ENCODE measurements around the gene PCDHGA11.
"Not testable (repeated sequence)": the region's sequence is repeated elsewhere in the genome, so short reads cannot be mapped to it uniquely, and the experiment has no call there.

Gene PCDHGA11

DNA sequence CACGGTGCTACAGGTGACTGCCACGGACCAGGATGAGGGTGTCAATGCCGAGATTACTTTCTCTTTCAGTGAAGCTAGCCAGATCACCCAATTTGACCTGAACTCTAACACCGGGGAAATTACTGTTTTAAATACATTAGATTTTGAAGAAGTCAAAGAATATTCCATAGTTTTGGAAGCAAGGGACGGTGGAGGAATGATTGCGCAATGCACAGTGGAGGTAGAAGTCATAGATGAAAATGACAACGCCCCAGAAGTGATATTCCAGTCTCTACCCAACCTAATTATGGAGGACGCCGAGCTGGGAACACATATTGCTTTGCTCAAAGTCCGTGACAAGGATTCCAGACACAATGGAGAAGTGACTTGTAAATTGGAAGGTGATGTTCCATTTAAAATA, 32.2 kb upstream of the PCDHGA11 start:
- H3K27me3 ChIP-seq (ENCODE audit: low read depth, low read length) = no peaks in the 10 kb centered on the region
- no peak overlapping the region for H3K27ac ChIP-seq (ENCODE audit: low read length)
- peak overlapping the region; percentile 38 to 73 for H3K4me3 ChIP-seq (ENCODE audit: low read depth in 1 of 2, low read length in 2 of 2)
- no peaks in the 10 kb centered on the region for H3K4me1 ChIP-seq (ENCODE audit: control insufficient read depth in 1 of 2, insufficient read depth in 2 of 2, low read length in 2 of 2)
- peaks cover 0 to 7% of the 10 kb centered on the region in 2 donors for H3K36me3 ChIP-seq (ENCODE audit: control insufficient read depth in 1 of 2, insufficient read depth in 2 of 2, low read length in 2 of 2)
- peaks cover 72 to 94% of the 10 kb centered on the region in 2 donors for H3K9me3 ChIP-seq (ENCODE audit: control insufficient read depth in 1 of 2, low read length in 2 of 2)

- H3K27ac ChIP-seq (ENCODE audit: low read length) = no peak overlapping the region
- H3K27me3 ChIP-seq (ENCODE audit: low read depth, low read length) = no peaks in the 10 kb centered on the region
- peaks cover 0 to 7% of the 10 kb centered on the region in 2 donors for H3K36me3 ChIP-seq (ENCODE audit: control insufficient read depth in 1 of 2, insufficient read depth in 2 of 2, low read length in 2 of 2)
- no peaks in the 10 kb centered on the region for H3K4me1 ChIP-seq (ENCODE audit: control insufficient read depth in 1 of 2, insufficient read depth in 2 of 2, low read length in 2 of 2)
- H3K9me3 ChIP-seq (ENCODE audit: control insufficient read depth in 1 of 2, low read length in 2 of 2) = peaks cover 75 to 95% of the 10 kb centered on the region in 2 donors
- peak overlapping the region in 1 of 2 donors; percentile 73 for H3K4me3 ChIP-seq (ENCODE audit: low read depth in 1 of 2, low read length in 2 of 2)
These were observed 31.5 kb upstream of the PCDHGA11 start for GRCh38 chr5:141389153-141390042.

- Histone ChIP-seq H3K36me3 (ENCODE audit: control insufficient read depth in 1 of 2, insufficient read depth in 2 of 2, low read length in 2 of 2) (peaks cover 0 to 4% of the 10 kb centered on the region in 2 donors), H3K27ac (ENCODE audit: low read length) (no peak within 1 kb of the TSS), H3K4me3 (ENCODE audit: low read depth in 1 of 2, low read length in 2 of 2) (peak within 1 kb of the TSS in 1 of 2 donors; percentile 73), H3K4me1 (ENCODE audit: control insufficient read depth in 1 of 2, insufficient read depth in 2 of 2, low read length in 2 of 2) (no peaks in the 10 kb centered on the region), H3K27me3 (ENCODE audit: low read depth, low read length) (no peaks in the 10 kb centered on the region), H3K9me3 (ENCODE audit: control insufficient read depth in 1 of 2, low read length in 2 of 2) (peaks cover 59 to 82% of the 10 kb centered on the region in 2 donors)
These were observed 28.2 kb upstream of the PCDHGA11 start, which contains the start of gene PCDHGA8 for GRCh38 chr5:141392429-141393198. Gene PCDHGA8, plus strand, starts transcription at chr5:141392633. Its CDS starts 181 bp downstream, at chr5:141392814.

DNA sequence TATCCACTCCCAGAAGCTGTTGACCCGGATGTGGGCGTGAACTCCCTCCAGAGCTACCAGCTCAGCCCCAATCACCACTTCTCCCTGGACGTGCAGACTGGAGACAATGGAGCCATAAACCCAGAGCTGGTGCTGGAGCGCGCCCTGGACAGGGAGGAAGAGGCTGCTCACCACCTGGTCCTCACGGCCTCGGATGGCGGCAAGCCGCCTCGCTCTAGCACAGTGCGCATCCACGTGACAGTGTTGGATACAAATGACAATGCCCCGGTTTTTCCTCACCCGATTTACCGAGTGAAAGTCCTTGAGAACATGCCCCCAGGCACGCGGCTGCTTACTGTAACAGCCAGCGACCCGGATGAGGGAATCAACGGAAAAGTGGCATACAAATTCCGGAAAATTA, 27.6 kb upstream of the PCDHGA11 start:
- H3K9me3 ChIP-seq (ENCODE audit: control insufficient read depth in 1 of 2, low read length in 2 of 2) = peaks cover 57 to 82% of the 10 kb centered on the region in 2 donors
- H3K4me3 ChIP-seq (ENCODE audit: low read depth in 1 of 2, low read length in 2 of 2) = peak overlapping the region in 1 of 2 donors; percentile 73
- H3K36me3 ChIP-seq (ENCODE audit: control insufficient read depth in 1 of 2, insufficient read depth in 2 of 2, low read length in 2 of 2) = peaks cover 0 to 4% of the 10 kb centered on the region in 2 donors
- H3K27ac ChIP-seq (ENCODE audit: low read length) = no peak overlapping the region
- no peaks in the 10 kb centered on the region for H3K4me1 ChIP-seq (ENCODE audit: control insufficient read depth in 1 of 2, insufficient read depth in 2 of 2, low read length in 2 of 2)
- no peaks in the 10 kb centered on the region for H3K27me3 ChIP-seq (ENCODE audit: low read depth, low read length)

DNA sequence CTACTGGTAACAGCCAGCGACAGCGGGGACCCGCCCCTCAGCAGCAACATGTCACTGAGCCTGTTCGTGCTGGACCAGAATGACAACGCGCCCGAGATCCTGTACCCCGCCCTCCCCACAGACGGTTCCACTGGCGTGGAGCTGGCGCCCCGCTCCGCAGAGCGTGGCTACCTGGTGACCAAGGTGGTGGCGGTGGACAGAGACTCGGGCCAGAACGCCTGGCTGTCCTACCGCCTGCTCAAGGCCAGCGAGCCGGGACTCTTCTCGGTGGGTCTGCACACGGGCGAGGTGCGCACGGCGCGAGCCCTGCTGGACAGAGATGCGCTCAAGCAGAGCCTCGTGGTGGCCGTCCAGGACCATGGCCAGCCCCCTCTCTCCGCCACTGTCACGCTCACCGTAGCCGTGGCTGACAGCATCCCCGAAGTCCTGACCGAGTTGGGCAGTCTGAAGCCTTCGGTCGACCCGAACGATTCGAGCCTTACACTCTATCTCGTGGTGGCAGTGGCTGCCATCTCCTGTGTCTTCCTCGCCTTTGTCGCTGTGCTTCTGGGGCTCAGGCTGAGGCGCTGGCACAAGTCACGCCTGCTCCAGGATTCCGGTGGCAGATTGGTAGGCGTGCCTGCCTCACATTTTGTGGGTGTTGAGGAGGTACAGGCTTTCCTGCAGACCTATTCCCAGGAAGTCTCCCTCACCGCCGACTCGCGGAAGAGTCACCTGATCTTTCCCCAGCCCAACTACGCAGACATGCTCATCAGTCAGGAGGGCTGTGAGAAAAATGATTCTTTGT, 26.3 kb upstream of the PCDHGA11 start:
- H3K27me3 ChIP-seq (ENCODE audit: low read depth, low read length); H3K4me1 ChIP-seq (ENCODE audit: control insufficient read depth in 1 of 2, insufficient read depth in 2 of 2, low read length in 2 of 2); H3K27ac ChIP-seq (ENCODE audit: low read length); H3K36me3 ChIP-seq (ENCODE audit: control insufficient read depth in 1 of 2, insufficient read depth in 2 of 2, low read length in 2 of 2): not testable (repeated sequence)
- Histone ChIP-seq H3K9me3 (ENCODE audit: control insufficient read depth in 1 of 2, low read length in 2 of 2) (peaks cover 60 to 82% of the 10 kb centered on the region in 2 donors), H3K4me3 (ENCODE audit: low read depth in 1 of 2, low read length in 2 of 2) (peak overlapping the region in 1 of 2 donors; percentile 73)

- Histone ChIP-seq H3K4me3 (ENCODE audit: low read depth in 1 of 2, low read length in 2 of 2) (peak within 1 kb of the TSS; percentile 33 to 54), H3K9me3 (ENCODE audit: control insufficient read depth in 1 of 2, low read length in 2 of 2) (peaks cover 47 to 77% of the 10 kb centered on the region in 2 donors)
- H3K27me3 ChIP-seq (ENCODE audit: low read depth, low read length); H3K36me3 ChIP-seq (ENCODE audit: control insufficient read depth in 1 of 2, insufficient read depth in 2 of 2, low read length in 2 of 2); H3K4me1 ChIP-seq (ENCODE audit: control insufficient read depth in 1 of 2, insufficient read depth in 2 of 2, low read length in 2 of 2); H3K27ac ChIP-seq (ENCODE audit: low read length): not testable (repeated sequence)
These were observed 22.9 kb upstream of the PCDHGA11 start, which contains the start of gene PCDHGB5 for GRCh38 chr5:141397756-141398551. Gene PCDHGB5, plus strand, starts transcription at chr5:141397947. Its CDS starts 181 bp downstream, at chr5:141398128.

- Histone ChIP-seq H3K27me3 (ENCODE audit: low read depth, low read length) (no peaks in the 10 kb centered on the region), H3K4me1 (ENCODE audit: control insufficient read depth in 1 of 2, insufficient read depth in 2 of 2, low read length in 2 of 2) (peaks cover 0 to 4% of the 10 kb centered on the region in 2 donors), H3K27ac (ENCODE audit: low read length) (no peak overlapping the region), H3K36me3 (ENCODE audit: control insufficient read depth in 1 of 2, insufficient read depth in 2 of 2, low read length in 2 of 2) (peaks cover 0 to 4% of the 10 kb centered on the region in 2 donors), H3K4me3 (ENCODE audit: low read depth in 1 of 2, low read length in 2 of 2) (peak overlapping the region; percentile 33 to 54), H3K9me3 (ENCODE audit: control insufficient read depth in 1 of 2, low read length in 2 of 2) (peaks cover 46 to 77% of the 10 kb centered on the region in 2 donors)
These were observed 22.2 kb upstream of the PCDHGA11 start for GRCh38 chr5:141398608-141399007.

- Histone ChIP-seq H3K9me3 (ENCODE audit: control insufficient read depth in 1 of 2, low read length in 2 of 2) (peaks cover 51 to 77% of the 10 kb centered on the region in 2 donors), H3K4me3 (ENCODE audit: low read depth in 1 of 2, low read length in 2 of 2) (peak overlapping the region in 1 of 2 donors; percentile 54), H3K4me1 (ENCODE audit: control insufficient read depth in 1 of 2, insufficient read depth in 2 of 2, low read length in 2 of 2) (peaks cover 0 to 4% of the 10 kb centered on the region in 2 donors), H3K36me3 (ENCODE audit: control insufficient read depth in 1 of 2, insufficient read depth in 2 of 2, low read length in 2 of 2) (peaks cover 0 to 8% of the 10 kb centered on the region in 2 donors), H3K27me3 (ENCODE audit: low read depth, low read length) (no peaks in the 10 kb centered on the region), H3K27ac (ENCODE audit: low read length) (no peak overlapping the region)
These were observed 21.1 kb upstream of the PCDHGA11 start for GRCh38 chr5:141399555-141400258.

DNA sequence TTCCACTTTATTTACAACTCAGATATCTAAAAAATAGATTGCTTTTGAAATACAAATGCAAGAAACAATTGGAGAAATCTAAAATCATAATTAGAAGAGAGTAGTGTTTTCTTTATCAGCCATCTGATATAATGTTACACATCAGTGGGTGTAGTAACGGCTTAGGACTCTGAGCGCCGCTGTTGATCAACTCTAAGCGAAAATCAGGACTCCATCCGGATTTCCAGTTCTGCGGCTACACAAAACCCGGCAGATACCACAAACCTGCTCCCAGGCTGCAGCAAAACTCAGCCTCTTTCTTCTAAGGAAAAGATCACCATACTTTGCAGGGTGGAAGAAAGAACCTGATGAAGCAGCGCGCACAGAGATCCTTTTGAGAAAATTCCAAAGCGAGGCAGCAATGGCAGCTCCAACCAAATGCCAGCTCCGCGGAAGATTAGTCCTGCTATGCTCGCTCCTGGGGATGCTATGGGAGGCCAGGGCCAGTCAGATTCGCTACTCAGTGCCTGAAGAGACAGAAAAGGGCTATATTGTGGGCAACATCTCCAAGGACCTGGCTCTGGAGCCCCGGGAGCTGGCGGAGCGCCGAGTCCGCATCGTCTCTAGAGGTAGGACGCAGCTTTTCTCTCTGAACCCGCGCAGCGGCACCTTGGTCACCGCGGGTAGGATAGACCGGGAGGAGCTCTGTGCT, 18.2 kb upstream of the PCDHGA11 start, which contains the start of gene PCDHGA9:
Gene PCDHGA9, plus strand, starts transcription at position 226 of the 691 bp plus-strand sequence. Its CDS starts 175 bp downstream, at position 401.
- H3K9me3 ChIP-seq (ENCODE audit: control insufficient read depth in 1 of 2, low read length in 2 of 2) = peaks cover 55 to 76% of the 10 kb centered on the region in 2 donors

More for the DNA sequence above, 18.2 kb upstream of the PCDHGA11 start, which contains the start of gene PCDHGA9:
- Histone ChIP-seq H3K4me1 (ENCODE audit: control insufficient read depth in 1 of 2, insufficient read depth in 2 of 2, low read length in 2 of 2) (peaks cover 0 to 4% of the 10 kb centered on the region in 2 donors), H3K27me3 (ENCODE audit: low read depth, low read length) (no peaks in the 10 kb centered on the region), H3K36me3 (ENCODE audit: control insufficient read depth in 1 of 2, insufficient read depth in 2 of 2, low read length in 2 of 2) (peaks cover 0 to 10% of the 10 kb centered on the region in 2 donors), H3K27ac (ENCODE audit: low read length) (no peak within 1 kb of the TSS), H3K4me3 (ENCODE audit: low read depth in 1 of 2, low read length in 2 of 2) (peak within 1 kb of the TSS; percentile 45 to 68)
